Bladder microvascular endothelial cell (primary cell): ENCODE results near the gene LCMT2. TPM values are rescaled to one million over a fixed set of nuclear protein-coding genes. Genes with fewer than 3 reads are reported as not detected.

ENCODE experiments used
- total RNA-seq: library from RNA; depleted of rRNA; stranded (reverse); fragments of >200 nt; gene quantifications from 2 replicates; pipeline ENCODE4 v1.2.3, GENCODE V29; 2014

LCMT2 gene, protein sequence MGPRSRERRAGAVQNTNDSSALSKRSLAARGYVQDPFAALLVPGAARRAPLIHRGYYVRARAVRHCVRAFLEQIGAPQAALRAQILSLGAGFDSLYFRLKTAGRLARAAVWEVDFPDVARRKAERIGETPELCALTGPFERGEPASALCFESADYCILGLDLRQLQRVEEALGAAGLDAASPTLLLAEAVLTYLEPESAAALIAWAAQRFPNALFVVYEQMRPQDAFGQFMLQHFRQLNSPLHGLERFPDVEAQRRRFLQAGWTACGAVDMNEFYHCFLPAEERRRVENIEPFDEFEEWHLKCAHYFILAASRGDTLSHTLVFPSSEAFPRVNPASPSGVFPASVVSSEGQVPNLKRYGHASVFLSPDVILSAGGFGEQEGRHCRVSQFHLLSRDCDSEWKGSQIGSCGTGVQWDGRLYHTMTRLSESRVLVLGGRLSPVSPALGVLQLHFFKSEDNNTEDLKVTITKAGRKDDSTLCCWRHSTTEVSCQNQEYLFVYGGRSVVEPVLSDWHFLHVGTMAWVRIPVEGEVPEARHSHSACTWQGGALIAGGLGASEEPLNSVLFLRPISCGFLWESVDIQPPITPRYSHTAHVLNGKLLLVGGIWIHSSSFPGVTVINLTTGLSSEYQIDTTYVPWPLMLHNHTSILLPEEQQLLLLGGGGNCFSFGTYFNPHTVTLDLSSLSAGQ
- total RNA-seq: 3.6 and 9.5 TPM in 2 replicates

GRCh38 chr15:43329960-43330779, at the start of gene LCMT2:
LCMT2 (minus strand) TSS chr15:43330573; CDS start chr15:43330489, 84 bp downstream.

GRCh38 chr15:43370975-43371974, 40.9 kb upstream of the LCMT2 start, which contains the start of the genes TUBGCP4 and ZSCAN29:
TUBGCP4 (plus strand) TSS chr15:43371101; CDS start chr15:43371355, 254 bp downstream.
ZSCAN29 (minus strand) TSS chr15:43371043; CDS start chr15:43369913, 1,130 bp downstream.

GRCh38 chr15:43302205-43302817, 28.1 kb downstream of the LCMT2 start, which contains the start of gene TGM7:
TGM7 (minus strand) TSS chr15:43302255.

Other genes starting within 250 kb of the LCMT2 start
- gene UBR1, start 224.5 kb downstream of the LCMT2 start, total RNA-seq: 20.7 and 43.2 TPM in 2 replicates
- gene TMEM62, start 197.0 kb downstream of the LCMT2 start, total RNA-seq: 12.5 and 20.2 TPM in 2 replicates
- 69.1 and 102 TPM in 2 replicates for gene CCNDBP1, start 145.2 kb downstream of the LCMT2 start, total RNA-seq
- not detected in 2 replicates for gene EPB42, start 109.6 kb downstream of the LCMT2 start, total RNA-seq
- gene TGM5, start 63.6 kb downstream of the LCMT2 start, total RNA-seq: not detected in 2 replicates
- gene TGM7, start 28.3 kb downstream of the LCMT2 start, total RNA-seq: not detected in 2 replicates
- 12.5 and 15.7 TPM in 2 replicates for gene ZSCAN29, start 40.5 kb upstream of the LCMT2 start, total RNA-seq
- 7.0 and 12.5 TPM in 2 replicates for gene TUBGCP4, start 40.5 kb upstream of the LCMT2 start, total RNA-seq
- 26.4 and 86.3 TPM in 2 replicates for gene TP53BP1, start 162.6 kb upstream of the LCMT2 start, total RNA-seq
- gene MAP1A, start 187.0 kb upstream of the LCMT2 start, total RNA-seq: 0.31 and 0.32 TPM in 2 replicates